Neural cell (in vitro differentiated cells): ENCODE data around the gene UBE2E3. TPM values are rescaled to one million over a fixed set of nuclear protein-coding genes. Genes with fewer than 3 reads are reported as not detected.

Experiments used
- H2AFZ ChIP-seq: fragments of 200-600, 300-800 bp; sonication (generic), shearing (Covaris generic); 2 replicates; pipeline ENCODE4 v1.6.0; 2014; ENCODE audit warnings: low read depth, mild to moderate bottlenecking, antibody characterized with exemption, low read length, moderate library complexity
- H3F3A ChIP-seq: fragments of 200-600 bp; shearing (Covaris generic); 2 replicates; pipeline ENCODE4 v1.6.1; 2016; ENCODE audit warnings: mild to moderate bottlenecking, moderate library complexity, mixed read lengths, antibody characterized with exemption, low read length; ENCODE audit not compliant: insufficient read depth, poor library complexity, severe bottlenecking
- H3K27ac ChIP-seq: fragments of 200-600, 300-800 bp; sonication (generic), shearing (Covaris generic); 2 replicates; pipeline ENCODE4 v1.5.1; 2014; ENCODE audit warnings: mild to moderate bottlenecking, low read length, moderate library complexity
- H3K27me3 ChIP-seq: fragments of 300-800, 200-600 bp; sonication (generic), shearing (Covaris generic); 2 replicates; pipeline ENCODE4 v1.6.0; 2014; ENCODE audit warnings: mild to moderate bottlenecking, low read depth, low read length, moderate library complexity; ENCODE audit not compliant: insufficient read depth
- H3K36me3 ChIP-seq: fragments of 300-800, 200-600 bp; sonication (generic), shearing (Covaris generic); 2 replicates; pipeline ENCODE4 v1.5.1; 2014; ENCODE audit warnings: mild to moderate bottlenecking, antibody characterized with exemption, low read length, moderate library complexity; ENCODE audit not compliant: insufficient read depth
- H3K4me2 ChIP-seq: fragments of 300-800, 200-600 bp; sonication (generic), shearing (Covaris generic); 2 replicates; pipeline ENCODE4 v1.6.0; 2014; ENCODE audit warnings: mild to moderate bottlenecking, low read length
- H3K4me3 ChIP-seq: fragments of 300-800, 200-600 bp; sonication (generic), shearing (Covaris generic); 2 replicates; pipeline ENCODE4 v1.5.1; 2014; ENCODE audit warnings: mild to moderate bottlenecking, low read length, moderate library complexity
- H3K79me2 ChIP-seq: fragments of 200-600 bp; shearing (Covaris generic); replicated peaks from 2 replicates; pipeline ENCODE4 v1.6.0; 2014; ENCODE audit warnings: mild to moderate bottlenecking, low read length, moderate library complexity; ENCODE audit not compliant: insufficient read depth
- H3K9ac ChIP-seq: fragments of 300-800, 200-600 bp; sonication (generic), shearing (Covaris generic); 2 replicates; pipeline ENCODE4 v1.6.1; 2016; ENCODE audit warnings: mild to moderate bottlenecking, low read length, mixed read lengths
- H3K9me2 ChIP-seq: fragments of 200-600 bp; shearing (Covaris generic); 2 replicates; pipeline ENCODE4 v1.6.1; 2016; ENCODE audit warnings: mild to moderate bottlenecking, low read length, mixed read lengths; ENCODE audit not compliant: insufficient read depth
- H3K9me3 ChIP-seq: fragments of 200-600, 300-800 bp; sonication (generic), shearing (Covaris generic); 2 replicates; pipeline ENCODE4 v1.6.1; 2016; ENCODE audit warnings: mild to moderate bottlenecking, mixed run types, low read length, moderate library complexity, mixed read lengths
- H4K20me1 ChIP-seq: fragments of 200-600 bp; shearing (Covaris generic); 2 replicates; pipeline ENCODE4 v1.6.1; 2016; ENCODE audit warnings: mild to moderate bottlenecking, mixed run types; ENCODE audit not compliant: insufficient read depth
- EP300 ChIP-seq: fragments of 450-650 bp; conservative IDR thresholded peaks from 2 replicates; pipeline ENCODE4 v1.6.1; 2014; ENCODE audit warnings: antibody characterized with exemption, mild to moderate bottlenecking, moderate library complexity; ENCODE audit not compliant: poor library complexity, severe bottlenecking
- MXI1 ChIP-seq: fragments of 450-650 bp; conservative IDR thresholded peaks from 2 replicates; pipeline ENCODE4 v1.6.1; 2014; ENCODE audit warnings: antibody characterized with exemption, mild to moderate bottlenecking; ENCODE audit not compliant: poor library complexity, severe bottlenecking
- POLR2AphosphoS5 ChIP-seq: IDR thresholded peaks from 2 replicates; pipeline ENCODE4 v1.6.1; 2012
- RAD21 ChIP-seq: fragments of 450-650 bp; conservative IDR thresholded peaks from 2 replicates; pipeline ENCODE4 v1.6.1; 2014; ENCODE audit warnings: antibody characterized with exemption, mild to moderate bottlenecking, moderate library complexity
- SMC3 ChIP-seq: fragments of 450-650 bp; conservative IDR thresholded peaks from 2 replicates; pipeline ENCODE4 v1.6.1; 2014; ENCODE audit warnings: antibody characterized with exemption, mild to moderate bottlenecking, moderate library complexity; ENCODE audit not compliant: poor library complexity
- TAF1 ChIP-seq: IDR thresholded peaks from 2 replicates; pipeline ENCODE4 v1.6.1; 2012; ENCODE audit warnings: low read depth
- polyA plus RNA-seq: library from polyadenylated mRNA; depleted of rRNA; stranded (reverse); fragments of >200 nt; gene quantifications from 2 replicates; pipeline ENCODE4 v1.2.3, GENCODE V29; 2014
- TF ChIP-seq, protein P1 (sequence below): fragments of 450-650 bp; IDR thresholded peaks from 2 replicates; pipeline ENCODE4 v1.5.1; 2014; ENCODE audit warnings: antibody characterized with exemption, mild to moderate bottlenecking, moderate library complexity; ENCODE audit not compliant: poor library complexity, severe bottlenecking
- TF ChIP-seq, protein P2 (sequence below): IDR thresholded peaks from 2 replicates; pipeline ENCODE4 v1.6.1; 2012; ENCODE audit warnings: borderline replicate concordance

UBE2E3 gene
- polyA plus RNA-seq, 1 donor from 2014 or later = 337 TPM

DNA sequence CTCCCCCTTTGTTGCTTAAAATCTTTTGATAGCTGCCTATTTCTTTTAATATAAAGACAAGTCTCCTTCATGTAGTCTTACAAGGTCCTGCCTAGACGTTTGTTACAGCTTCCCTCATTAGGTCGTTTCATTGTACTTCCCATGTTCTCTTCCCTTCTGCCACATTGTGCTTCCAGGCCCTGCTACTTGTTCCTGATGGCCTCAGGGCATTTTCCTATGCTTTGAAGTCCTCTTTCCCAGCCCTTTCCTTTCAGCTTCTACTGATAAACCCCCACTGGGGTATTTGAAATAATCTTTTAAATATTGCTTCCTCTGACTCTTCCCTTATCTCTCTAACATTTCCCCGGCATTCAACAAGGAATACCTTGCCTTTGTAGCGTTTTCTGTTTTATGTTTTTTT is 67.4 kb downstream of the UBE2E3 start:
- TF ChIP-seq EP300 = no peak
- TF ChIP-seq TAF1 = no peak
- no peak for TF ChIP-seq POLR2AphosphoS5
- TF ChIP-seq, protein P1, sequence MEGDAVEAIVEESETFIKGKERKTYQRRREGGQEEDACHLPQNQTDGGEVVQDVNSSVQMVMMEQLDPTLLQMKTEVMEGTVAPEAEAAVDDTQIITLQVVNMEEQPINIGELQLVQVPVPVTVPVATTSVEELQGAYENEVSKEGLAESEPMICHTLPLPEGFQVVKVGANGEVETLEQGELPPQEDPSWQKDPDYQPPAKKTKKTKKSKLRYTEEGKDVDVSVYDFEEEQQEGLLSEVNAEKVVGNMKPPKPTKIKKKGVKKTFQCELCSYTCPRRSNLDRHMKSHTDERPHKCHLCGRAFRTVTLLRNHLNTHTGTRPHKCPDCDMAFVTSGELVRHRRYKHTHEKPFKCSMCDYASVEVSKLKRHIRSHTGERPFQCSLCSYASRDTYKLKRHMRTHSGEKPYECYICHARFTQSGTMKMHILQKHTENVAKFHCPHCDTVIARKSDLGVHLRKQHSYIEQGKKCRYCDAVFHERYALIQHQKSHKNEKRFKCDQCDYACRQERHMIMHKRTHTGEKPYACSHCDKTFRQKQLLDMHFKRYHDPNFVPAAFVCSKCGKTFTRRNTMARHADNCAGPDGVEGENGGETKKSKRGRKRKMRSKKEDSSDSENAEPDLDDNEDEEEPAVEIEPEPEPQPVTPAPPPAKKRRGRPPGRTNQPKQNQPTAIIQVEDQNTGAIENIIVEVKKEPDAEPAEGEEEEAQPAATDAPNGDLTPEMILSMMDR = no peak
- H3K27me3 ChIP-seq = no peaks in the 10 kb centered on the region
- no peaks in the 10 kb centered on the region for H4K20me1 ChIP-seq
- no peak overlapping the region for H2AFZ ChIP-seq
- H3K9me3 ChIP-seq = no peaks in the 10 kb centered on the region
- peaks cover 48% of the 10 kb centered on the region for H3K79me2 ChIP-seq
- no peaks in the 10 kb centered on the region for H3K9me2 ChIP-seq
- H3K27ac ChIP-seq = no peak overlapping the region
- H3K9ac ChIP-seq = no peak overlapping the region
- H3K36me3 ChIP-seq = no peaks in the 10 kb centered on the region
- no peak overlapping the region for H3K4me2 ChIP-seq
- no peak overlapping the region for H3K4me3 ChIP-seq
- no peaks in the 10 kb centered on the region for H3F3A ChIP-seq

DNA sequence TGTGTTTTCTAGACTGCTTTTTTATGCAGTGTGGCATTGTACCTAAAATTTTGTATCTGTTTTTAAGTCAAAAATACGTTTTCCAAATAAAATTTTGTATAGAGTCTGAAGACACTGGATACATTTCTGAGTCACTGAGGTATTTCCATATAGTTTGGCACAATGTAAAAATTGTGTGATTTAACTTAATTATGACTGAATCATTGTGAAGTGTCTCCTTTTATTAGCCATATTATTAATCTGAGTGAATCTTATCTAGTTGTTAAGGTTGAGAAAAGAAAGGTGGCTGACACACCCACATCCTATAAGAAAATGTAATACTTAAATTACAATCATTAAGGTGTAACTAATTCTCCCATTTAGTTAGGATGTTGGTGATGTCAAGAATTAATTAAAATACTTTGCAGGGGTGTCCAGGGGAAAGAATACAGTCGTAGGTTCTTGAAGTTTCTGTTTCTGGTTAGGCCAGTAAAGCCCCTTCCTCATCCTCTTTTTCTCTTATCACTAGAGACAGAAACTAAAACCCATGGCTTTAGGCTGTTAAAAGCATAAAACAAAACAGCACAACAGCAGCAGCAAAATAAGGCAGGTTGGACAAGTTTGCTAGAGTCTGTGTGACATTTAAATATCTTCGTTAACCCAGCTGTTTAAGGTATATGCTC is 71.6 kb downstream of the UBE2E3 start:
- Histone ChIP-seq H3K4me2 (no peak overlapping the region), H3K27me3 (no peaks in the 10 kb centered on the region), H2AFZ (no peak overlapping the region), H3K36me3 (no peaks in the 10 kb centered on the region), H3K9me2 (no peaks in the 10 kb centered on the region), H3K79me2 (peaks cover 50% of the 10 kb centered on the region), H3K4me3 (no peak overlapping the region), H3K27ac (no peak overlapping the region), H3F3A (no peaks in the 10 kb centered on the region), H4K20me1 (no peaks in the 10 kb centered on the region), H3K9me3 (no peaks in the 10 kb centered on the region), H3K9ac (no peak overlapping the region)
- TF ChIP-seq, protein P2, sequence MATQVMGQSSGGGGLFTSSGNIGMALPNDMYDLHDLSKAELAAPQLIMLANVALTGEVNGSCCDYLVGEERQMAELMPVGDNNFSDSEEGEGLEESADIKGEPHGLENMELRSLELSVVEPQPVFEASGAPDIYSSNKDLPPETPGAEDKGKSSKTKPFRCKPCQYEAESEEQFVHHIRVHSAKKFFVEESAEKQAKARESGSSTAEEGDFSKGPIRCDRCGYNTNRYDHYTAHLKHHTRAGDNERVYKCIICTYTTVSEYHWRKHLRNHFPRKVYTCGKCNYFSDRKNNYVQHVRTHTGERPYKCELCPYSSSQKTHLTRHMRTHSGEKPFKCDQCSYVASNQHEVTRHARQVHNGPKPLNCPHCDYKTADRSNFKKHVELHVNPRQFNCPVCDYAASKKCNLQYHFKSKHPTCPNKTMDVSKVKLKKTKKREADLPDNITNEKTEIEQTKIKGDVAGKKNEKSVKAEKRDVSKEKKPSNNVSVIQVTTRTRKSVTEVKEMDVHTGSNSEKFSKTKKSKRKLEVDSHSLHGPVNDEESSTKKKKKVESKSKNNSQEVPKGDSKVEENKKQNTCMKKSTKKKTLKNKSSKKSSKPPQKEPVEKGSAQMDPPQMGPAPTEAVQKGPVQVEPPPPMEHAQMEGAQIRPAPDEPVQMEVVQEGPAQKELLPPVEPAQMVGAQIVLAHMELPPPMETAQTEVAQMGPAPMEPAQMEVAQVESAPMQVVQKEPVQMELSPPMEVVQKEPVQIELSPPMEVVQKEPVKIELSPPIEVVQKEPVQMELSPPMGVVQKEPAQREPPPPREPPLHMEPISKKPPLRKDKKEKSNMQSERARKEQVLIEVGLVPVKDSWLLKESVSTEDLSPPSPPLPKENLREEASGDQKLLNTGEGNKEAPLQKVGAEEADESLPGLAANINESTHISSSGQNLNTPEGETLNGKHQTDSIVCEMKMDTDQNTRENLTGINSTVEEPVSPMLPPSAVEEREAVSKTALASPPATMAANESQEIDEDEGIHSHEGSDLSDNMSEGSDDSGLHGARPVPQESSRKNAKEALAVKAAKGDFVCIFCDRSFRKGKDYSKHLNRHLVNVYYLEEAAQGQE = no peak
- TF ChIP-seq EP300 = no peak
- no peak for TF ChIP-seq RAD21
- no peak for TF ChIP-seq MXI1
- TF ChIP-seq, protein P1 = no peak
- no peak for TF ChIP-seq SMC3
- no peak for TF ChIP-seq POLR2AphosphoS5
